Measurements from ENCODE around the gene MYEOV.

The MYEOV gene

DNA sequence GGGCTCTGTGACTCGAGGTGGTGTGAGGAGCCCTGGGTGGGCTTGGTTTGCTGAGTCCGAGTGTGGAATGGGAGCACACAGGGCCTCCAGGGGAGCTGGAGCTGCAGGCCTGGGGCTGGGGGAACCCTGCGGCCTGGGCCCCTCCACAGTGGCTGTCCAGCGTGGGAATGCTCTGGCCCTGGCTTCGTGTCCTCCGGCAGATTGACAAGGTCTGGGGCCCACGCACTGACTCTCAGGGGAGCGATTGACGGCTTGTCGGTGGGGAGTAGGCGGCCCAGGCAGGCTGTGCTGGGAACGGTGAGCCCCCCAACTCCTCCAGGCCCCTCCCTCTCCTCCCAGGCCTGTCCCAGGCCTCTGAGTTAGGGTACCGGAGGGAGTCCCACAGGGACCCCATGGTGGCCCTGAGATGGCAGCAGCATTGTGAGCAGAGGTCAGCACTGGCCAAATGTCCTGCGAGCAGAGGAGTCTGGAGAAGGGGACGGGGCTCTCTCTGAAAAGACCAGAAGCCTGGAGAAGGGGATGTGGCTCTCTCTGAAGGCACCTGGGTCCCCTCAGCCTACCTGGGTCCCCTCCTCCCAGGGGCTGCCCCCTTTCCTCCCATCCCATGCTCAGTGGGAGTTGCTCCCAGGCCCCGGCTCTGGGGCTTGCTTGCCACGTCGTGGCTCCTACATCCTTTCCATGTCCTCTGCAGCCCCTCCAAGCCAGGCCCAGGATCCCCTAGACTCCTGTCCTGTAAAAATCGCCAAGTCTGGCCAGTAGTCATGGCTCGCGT is 23.8 kb upstream of the MYEOV start:
- TF ChIP-seq, protein P1, sequence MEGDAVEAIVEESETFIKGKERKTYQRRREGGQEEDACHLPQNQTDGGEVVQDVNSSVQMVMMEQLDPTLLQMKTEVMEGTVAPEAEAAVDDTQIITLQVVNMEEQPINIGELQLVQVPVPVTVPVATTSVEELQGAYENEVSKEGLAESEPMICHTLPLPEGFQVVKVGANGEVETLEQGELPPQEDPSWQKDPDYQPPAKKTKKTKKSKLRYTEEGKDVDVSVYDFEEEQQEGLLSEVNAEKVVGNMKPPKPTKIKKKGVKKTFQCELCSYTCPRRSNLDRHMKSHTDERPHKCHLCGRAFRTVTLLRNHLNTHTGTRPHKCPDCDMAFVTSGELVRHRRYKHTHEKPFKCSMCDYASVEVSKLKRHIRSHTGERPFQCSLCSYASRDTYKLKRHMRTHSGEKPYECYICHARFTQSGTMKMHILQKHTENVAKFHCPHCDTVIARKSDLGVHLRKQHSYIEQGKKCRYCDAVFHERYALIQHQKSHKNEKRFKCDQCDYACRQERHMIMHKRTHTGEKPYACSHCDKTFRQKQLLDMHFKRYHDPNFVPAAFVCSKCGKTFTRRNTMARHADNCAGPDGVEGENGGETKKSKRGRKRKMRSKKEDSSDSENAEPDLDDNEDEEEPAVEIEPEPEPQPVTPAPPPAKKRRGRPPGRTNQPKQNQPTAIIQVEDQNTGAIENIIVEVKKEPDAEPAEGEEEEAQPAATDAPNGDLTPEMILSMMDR (IDR thresholded peaks at IDR 0.05; ENCODE audit: low read depth, low read length), result no peak
- no peak for TF ChIP-seq EZH2phosphoT487 (IDR thresholded peaks at IDR 0.05; ENCODE audit: low read depth)
- no peak overlapping the region for H3K9ac ChIP-seq (ENCODE audit: low read length)
- H2AFZ ChIP-seq (ENCODE audit: low read depth, low read length), result no peak overlapping the region
- peaks cover 8% of the 10 kb centered on the region; the same call in 1 of the 2 replicates for H3K27me3 ChIP-seq (ENCODE audit: low read depth, low read length)
- H3K4me3 ChIP-seq (ENCODE audit: low read length), result no peak overlapping the region
- H3K36me3 ChIP-seq (replicated peaks; ENCODE audit: low read depth, low read length), result no peaks in the 10 kb centered on the region
- H3K4me2 ChIP-seq (ENCODE audit: low read length), result no peak overlapping the region
- H3K9me3 ChIP-seq (ENCODE audit: insufficient read depth, low read length), result no peaks in the 10 kb centered on the region
- no peak overlapping the region for H3K27ac ChIP-seq (ENCODE audit: low read length)
- H4K20me1 ChIP-seq (ENCODE audit: insufficient read depth, low read length), result no peaks in the 10 kb centered on the region
- H3K4me1 ChIP-seq (ENCODE audit: low read length), result no peaks in the 10 kb centered on the region
- H3K79me2 ChIP-seq (ENCODE audit: low read length), result no peaks in the 10 kb centered on the region

DNA sequence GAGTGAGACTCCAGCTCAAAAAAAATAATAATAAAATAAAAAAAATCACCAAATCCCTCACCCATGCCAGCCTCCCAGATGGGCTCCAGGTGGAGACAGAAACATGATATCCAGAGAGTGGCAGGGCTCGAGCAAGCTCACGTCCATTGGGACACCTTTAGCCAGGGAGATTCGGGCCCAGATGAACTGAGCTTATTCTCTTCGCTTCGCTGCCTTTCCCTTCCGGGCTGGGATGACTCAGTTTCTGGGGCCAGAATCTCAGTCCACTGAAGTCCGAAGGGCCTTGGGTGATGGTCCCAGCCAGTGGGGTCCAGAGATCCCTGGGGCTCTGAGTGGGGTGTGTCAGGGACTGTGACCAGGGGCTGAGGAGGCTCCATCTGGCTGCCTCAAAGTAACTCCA is 23.0 kb upstream of the MYEOV start:
- Histone ChIP-seq H3K79me2 (ENCODE audit: low read length) (no peaks in the 10 kb centered on the region), H3K36me3 (replicated peaks; ENCODE audit: low read depth, low read length) (no peaks in the 10 kb centered on the region), H3K9ac (ENCODE audit: low read length) (no peak overlapping the region), H3K27ac (ENCODE audit: low read length) (no peak overlapping the region), H3K4me1 (ENCODE audit: low read length) (no peaks in the 10 kb centered on the region), H4K20me1 (ENCODE audit: insufficient read depth, low read length) (no peaks in the 10 kb centered on the region), H2AFZ (ENCODE audit: low read depth, low read length) (no peak overlapping the region), H3K27me3 (ENCODE audit: low read depth, low read length) (peaks cover 8% of the 10 kb centered on the region; the same call in 1 of the 2 replicates), H3K4me3 (ENCODE audit: low read length) (no peak overlapping the region), H3K4me2 (ENCODE audit: low read length) (no peak overlapping the region), H3K9me3 (ENCODE audit: insufficient read depth, low read length) (no peaks in the 10 kb centered on the region)
- no peak for TF ChIP-seq EZH2phosphoT487 (IDR thresholded peaks at IDR 0.05; ENCODE audit: low read depth)
- TF ChIP-seq, protein P1 (IDR thresholded peaks at IDR 0.05; ENCODE audit: low read depth, low read length), result no peak

DNA sequence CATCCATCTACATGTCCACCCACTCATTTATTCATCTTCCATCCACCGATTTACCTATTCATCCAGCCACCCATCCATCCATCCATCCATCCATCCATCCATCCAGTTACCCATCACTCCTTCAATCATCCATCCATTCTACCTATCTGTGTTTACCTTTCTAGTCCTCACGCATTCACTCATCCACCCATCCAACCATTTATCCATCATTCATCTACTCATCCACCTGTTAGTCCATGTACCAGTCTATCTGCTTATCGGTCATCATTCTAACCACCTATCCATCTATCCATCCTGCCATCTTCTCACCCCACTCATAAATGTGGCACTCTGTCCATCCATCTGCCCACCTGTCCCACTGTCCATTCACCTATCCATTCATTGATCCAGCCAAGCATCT is 21.9 kb upstream of the MYEOV start:
- no peaks in the 10 kb centered on the region for H3K79me2 ChIP-seq (ENCODE audit: low read length)
- H3K27ac ChIP-seq (ENCODE audit: low read length), result no peak overlapping the region
- no peak overlapping the region for H3K4me3 ChIP-seq (ENCODE audit: low read length)
- H3K36me3 ChIP-seq (replicated peaks; ENCODE audit: low read depth, low read length), result no peaks in the 10 kb centered on the region
- H3K9me3 ChIP-seq (ENCODE audit: insufficient read depth, low read length), result no peaks in the 10 kb centered on the region
- H4K20me1 ChIP-seq (ENCODE audit: insufficient read depth, low read length), result no peaks in the 10 kb centered on the region
- H3K27me3 ChIP-seq (ENCODE audit: low read depth, low read length), result peaks cover 8% of the 10 kb centered on the region; the same call in 1 of the 2 replicates
- TF ChIP-seq EZH2phosphoT487 (IDR thresholded peaks at IDR 0.05; ENCODE audit: low read depth), result no peak
- TF ChIP-seq, protein P1 (IDR thresholded peaks at IDR 0.05; ENCODE audit: low read depth, low read length), result no peak
- no peak overlapping the region for H3K9ac ChIP-seq (ENCODE audit: low read length)
- H3K4me2 ChIP-seq (ENCODE audit: low read length), result no peak overlapping the region
- peaks cover 7% of the 10 kb centered on the region for H3K4me1 ChIP-seq (ENCODE audit: low read length)
- H2AFZ ChIP-seq (ENCODE audit: low read depth, low read length), result no peak overlapping the region

DNA sequence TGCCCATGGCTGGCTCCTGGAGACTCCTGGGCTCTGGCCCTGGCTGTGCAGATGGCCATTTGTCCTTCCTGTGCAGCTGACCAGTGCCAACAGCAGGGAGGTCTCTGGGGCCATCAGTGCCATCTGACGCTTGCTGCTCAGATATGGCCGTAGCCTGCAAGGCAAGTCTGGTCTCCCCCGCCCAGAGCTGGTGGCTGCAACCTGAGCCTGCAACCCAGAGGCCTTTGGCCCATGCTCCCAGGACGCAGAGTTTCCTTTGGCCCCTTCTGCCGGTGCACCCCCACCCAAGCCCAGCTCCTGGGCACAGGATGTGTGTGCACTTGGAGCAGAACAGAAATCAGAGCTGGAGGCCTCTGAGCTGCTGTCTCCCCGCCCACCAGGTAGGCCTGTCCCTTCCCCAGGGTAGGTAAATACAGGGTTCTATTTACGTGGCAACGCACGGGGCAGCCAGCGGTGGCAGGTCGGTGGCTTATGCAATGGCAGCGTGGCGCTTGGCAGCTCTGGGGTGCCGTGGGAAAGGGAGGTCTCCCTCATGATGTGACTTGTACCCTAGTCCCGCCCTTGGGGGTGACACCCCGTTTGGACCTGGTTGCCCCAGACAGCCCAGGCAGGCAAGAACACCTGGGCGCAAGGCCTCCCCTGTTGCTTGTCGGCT is 21.0 kb upstream of the MYEOV start:
- Histone ChIP-seq H3K4me3 (ENCODE audit: low read length) (no peak overlapping the region), H2AFZ (ENCODE audit: low read depth, low read length) (no peak overlapping the region), H3K79me2 (ENCODE audit: low read length) (no peaks in the 10 kb centered on the region), H3K27ac (ENCODE audit: low read length) (no peak overlapping the region), H3K4me1 (ENCODE audit: low read length) (peaks cover 16% of the 10 kb centered on the region), H3K36me3 (replicated peaks; ENCODE audit: low read depth, low read length) (no peaks in the 10 kb centered on the region), H3K9me3 (ENCODE audit: insufficient read depth, low read length) (no peaks in the 10 kb centered on the region), H3K9ac (ENCODE audit: low read length) (no peak overlapping the region), H3K27me3 (ENCODE audit: low read depth, low read length) (peaks cover 8% of the 10 kb centered on the region; the same call in 1 of the 2 replicates), H3K4me2 (ENCODE audit: low read length) (no peak overlapping the region), H4K20me1 (ENCODE audit: insufficient read depth, low read length) (no peaks in the 10 kb centered on the region)
- no peak for TF ChIP-seq EZH2phosphoT487 (IDR thresholded peaks at IDR 0.05; ENCODE audit: low read depth)
- TF ChIP-seq, protein P1 (IDR thresholded peaks at IDR 0.05; ENCODE audit: low read depth, low read length), result no peak

Data from OCI-LY3 (cell line).